Liver (tissue), 3 donors: ENCODE measurements around the gene FAM53B.

Source experiments
- EGR1 ChIP-seq, 2 donors: IDR thresholded peaks; 2 replicates each; pipeline ENCODE4 v1.6.1; 2016 to 2018; ENCODE audit warnings: antibody characterized with exemption in 2 of 2, low read depth in 2 of 2
- FOXA1 ChIP-seq: IDR thresholded peaks from 2 replicates; pipeline ENCODE4 v1.6.1; 2016; ENCODE audit warnings: antibody characterized with exemption
- GABPA ChIP-seq, 2 donors: IDR thresholded peaks in 1 of 2; conservative IDR thresholded peaks in 1 of 2; 2 replicates each; pipeline ENCODE4 v1.6.1; 2016; ENCODE audit warnings: antibody characterized with exemption in 2 of 2, mild to moderate bottlenecking in 1 of 2, moderate library complexity in 1 of 2
- HNF4A ChIP-seq, 2 donors: conservative IDR thresholded peaks; 2 replicates each; pipeline ENCODE4 v1.6.1; 2016; ENCODE audit warnings: antibody characterized with exemption in 2 of 2, mild to moderate bottlenecking in 2 of 2
- JUND ChIP-seq, 2 donors: IDR thresholded peaks; 2 replicates each; pipeline ENCODE4 v1.6.1; 2016; ENCODE audit warnings: antibody characterized with exemption in 2 of 2
- RAD21 ChIP-seq, 2 donors: IDR thresholded peaks; 2 replicates each; pipeline ENCODE4 v1.6.1; 2016; ENCODE audit warnings: antibody characterized with exemption in 2 of 2, mild to moderate bottlenecking in 2 of 2
- RXRA ChIP-seq, 2 donors: IDR thresholded peaks; 2 replicates each; pipeline ENCODE4 v1.6.1; 2017 to 2018; ENCODE audit warnings: antibody characterized with exemption in 2 of 2, mild to moderate bottlenecking in 1 of 2
- YY1 ChIP-seq: IDR thresholded peaks from 2 replicates; pipeline ENCODE4 v1.6.1; 2016; ENCODE audit warnings: antibody characterized with exemption, mild to moderate bottlenecking
- TF ChIP-seq, protein P1 (sequence below): fragments of 150-350 bp; IDR thresholded peaks from 2 replicates; pipeline ENCODE4 v1.5.1; 2017; ENCODE audit warnings: improper control_type of control experiment, low read depth, low read length; ENCODE audit not compliant: missing input control
- TF ChIP-seq, protein P2 (sequence below): IDR thresholded peaks from 2 replicates; pipeline ENCODE4 v1.6.1; 2016; ENCODE audit warnings: antibody characterized with exemption
- TF ChIP-seq, protein P3 (sequence below): IDR thresholded peaks from 2 replicates; pipeline ENCODE4 v1.6.1; 2016; ENCODE audit warnings: antibody characterized with exemption
- TF ChIP-seq, protein P4 (sequence below): IDR thresholded peaks from 2 replicates; pipeline ENCODE4 v1.6.1; 2016; ENCODE audit warnings: antibody characterized with exemption
- donor health status: healthy.
- donor health status: healthy.

DNA sequence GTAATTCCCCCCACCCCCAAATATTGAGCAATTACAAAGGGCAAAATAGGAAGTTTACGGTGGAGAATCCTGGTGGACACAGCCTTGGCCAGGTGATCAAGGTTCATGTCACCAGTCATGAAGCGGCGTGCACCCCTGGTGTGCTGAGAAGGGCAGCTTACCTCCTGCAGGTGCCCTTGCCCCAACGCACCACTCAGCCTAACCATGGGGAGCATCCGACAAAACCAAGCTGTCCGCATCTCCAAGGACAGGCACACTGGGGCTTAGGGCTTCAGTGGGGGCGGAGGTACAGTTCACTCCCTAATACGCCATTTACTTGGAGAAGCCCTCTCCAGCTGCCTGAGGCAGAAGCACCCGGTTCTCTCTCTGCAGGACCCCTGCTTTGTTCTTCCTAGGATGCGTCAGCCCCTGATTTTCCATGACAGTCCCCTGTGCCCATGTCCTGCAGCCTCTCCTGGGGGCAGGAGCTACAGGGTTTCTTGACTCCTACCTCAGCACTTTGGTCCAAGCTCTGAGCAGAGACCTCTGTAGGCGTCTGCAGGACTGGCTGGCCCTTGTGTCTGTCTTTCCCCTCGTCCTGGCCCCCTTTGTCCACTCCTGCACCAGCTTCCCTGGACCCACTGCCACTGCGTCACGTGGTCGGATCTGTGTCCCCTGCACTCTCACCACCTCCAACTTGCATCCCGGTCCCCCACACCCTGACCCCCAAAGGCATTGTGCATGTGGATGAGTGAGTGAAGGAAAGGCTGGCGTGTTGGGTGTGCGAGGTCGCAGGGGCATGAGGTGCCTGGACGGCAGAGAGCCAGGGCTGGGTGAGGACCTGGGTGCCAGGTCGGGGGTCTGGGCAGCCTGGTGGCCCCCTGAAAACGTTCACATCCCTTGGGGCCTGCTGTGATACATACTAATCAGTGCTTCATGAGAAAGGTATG, 168.8 kb downstream of the FAM53B start:
- TF ChIP-seq YY1 (no peak), EGR1 (IDR thresholded peaks at IDR 0.05; ENCODE audit: low read depth in 2 of 2) (no peak), HNF4A (conservative IDR thresholded peaks at IDR 0.05) (no peak), RXRA (IDR thresholded peaks at IDR 0.05) (no peak), RAD21 (IDR thresholded peaks at IDR 0.05) (no peak), JUND (IDR thresholded peaks at IDR 0.05) (no peak), FOXA1 (no peak), GABPA (IDR thresholded peaks at IDR 0.05 in 1 of 2, conservative IDR thresholded peaks at IDR 0.05 in 1 of 2) (no peak)
- TF ChIP-seq, protein P1, sequence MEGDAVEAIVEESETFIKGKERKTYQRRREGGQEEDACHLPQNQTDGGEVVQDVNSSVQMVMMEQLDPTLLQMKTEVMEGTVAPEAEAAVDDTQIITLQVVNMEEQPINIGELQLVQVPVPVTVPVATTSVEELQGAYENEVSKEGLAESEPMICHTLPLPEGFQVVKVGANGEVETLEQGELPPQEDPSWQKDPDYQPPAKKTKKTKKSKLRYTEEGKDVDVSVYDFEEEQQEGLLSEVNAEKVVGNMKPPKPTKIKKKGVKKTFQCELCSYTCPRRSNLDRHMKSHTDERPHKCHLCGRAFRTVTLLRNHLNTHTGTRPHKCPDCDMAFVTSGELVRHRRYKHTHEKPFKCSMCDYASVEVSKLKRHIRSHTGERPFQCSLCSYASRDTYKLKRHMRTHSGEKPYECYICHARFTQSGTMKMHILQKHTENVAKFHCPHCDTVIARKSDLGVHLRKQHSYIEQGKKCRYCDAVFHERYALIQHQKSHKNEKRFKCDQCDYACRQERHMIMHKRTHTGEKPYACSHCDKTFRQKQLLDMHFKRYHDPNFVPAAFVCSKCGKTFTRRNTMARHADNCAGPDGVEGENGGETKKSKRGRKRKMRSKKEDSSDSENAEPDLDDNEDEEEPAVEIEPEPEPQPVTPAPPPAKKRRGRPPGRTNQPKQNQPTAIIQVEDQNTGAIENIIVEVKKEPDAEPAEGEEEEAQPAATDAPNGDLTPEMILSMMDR: no peak
- TF ChIP-seq, protein P2, sequence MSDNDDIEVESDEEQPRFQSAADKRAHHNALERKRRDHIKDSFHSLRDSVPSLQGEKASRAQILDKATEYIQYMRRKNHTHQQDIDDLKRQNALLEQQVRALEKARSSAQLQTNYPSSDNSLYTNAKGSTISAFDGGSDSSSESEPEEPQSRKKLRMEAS: no peak
- TF ChIP-seq, protein P3, sequence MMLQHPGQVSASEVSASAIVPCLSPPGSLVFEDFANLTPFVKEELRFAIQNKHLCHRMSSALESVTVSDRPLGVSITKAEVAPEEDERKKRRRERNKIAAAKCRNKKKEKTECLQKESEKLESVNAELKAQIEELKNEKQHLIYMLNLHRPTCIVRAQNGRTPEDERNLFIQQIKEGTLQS: no peak
- TF ChIP-seq, protein P4, sequence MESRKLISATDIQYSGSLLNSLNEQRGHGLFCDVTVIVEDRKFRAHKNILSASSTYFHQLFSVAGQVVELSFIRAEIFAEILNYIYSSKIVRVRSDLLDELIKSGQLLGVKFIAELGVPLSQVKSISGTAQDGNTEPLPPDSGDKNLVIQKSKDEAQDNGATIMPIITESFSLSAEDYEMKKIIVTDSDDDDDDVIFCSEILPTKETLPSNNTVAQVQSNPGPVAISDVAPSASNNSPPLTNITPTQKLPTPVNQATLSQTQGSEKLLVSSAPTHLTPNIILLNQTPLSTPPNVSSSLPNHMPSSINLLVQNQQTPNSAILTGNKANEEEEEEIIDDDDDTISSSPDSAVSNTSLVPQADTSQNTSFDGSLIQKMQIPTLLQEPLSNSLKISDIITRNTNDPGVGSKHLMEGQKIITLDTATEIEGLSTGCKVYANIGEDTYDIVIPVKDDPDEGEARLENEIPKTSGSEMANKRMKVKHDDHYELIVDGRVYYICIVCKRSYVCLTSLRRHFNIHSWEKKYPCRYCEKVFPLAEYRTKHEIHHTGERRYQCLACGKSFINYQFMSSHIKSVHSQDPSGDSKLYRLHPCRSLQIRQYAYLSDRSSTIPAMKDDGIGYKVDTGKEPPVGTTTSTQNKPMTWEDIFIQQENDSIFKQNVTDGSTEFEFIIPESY: no peak
